ENCODE measurements around the gene FAM120A.

The FAM120A gene

DNA sequence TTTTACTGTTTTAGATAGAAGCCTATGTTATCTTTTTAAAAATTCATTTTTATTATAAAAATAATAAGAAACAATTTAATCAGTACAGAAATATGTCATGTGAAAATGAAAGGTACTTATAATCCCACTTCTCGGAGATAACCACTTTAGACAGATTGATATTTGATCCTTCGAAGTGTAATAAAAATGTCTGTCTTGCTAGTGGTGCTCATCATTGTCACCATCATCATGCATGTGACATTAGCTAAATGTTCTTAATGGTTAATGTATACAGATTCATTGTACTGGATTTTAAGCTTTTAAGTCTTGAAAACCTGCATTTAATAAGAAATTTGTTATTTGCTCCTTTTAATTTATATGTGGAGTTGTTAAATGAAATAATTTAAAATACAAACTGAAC lies 32.0 kb downstream of the FAM120A start:
- Histone ChIP-seq H4K20me1 (ENCODE audit: insufficient read depth) (0 out of 2 replicates have a peak, but pooled peaks cover 2% of the 10 kb centered on the region), H3K27ac (no peak overlapping the region), H3K36me3 (ENCODE audit: insufficient read depth) (no peaks in the 10 kb centered on the region), H3K27me3 (ENCODE audit: insufficient read depth, low read depth) (no peaks in the 10 kb centered on the region), H3K4me1 (ENCODE audit: low read depth, poor library complexity, severe bottlenecking) (peaks cover 19% of the 10 kb centered on the region), H3K79me2 (ENCODE audit: insufficient read depth, low read depth) (peaks cover 54% of the 10 kb centered on the region; the same call in 1 of the 2 replicates), H2AFZ (ENCODE audit: low read depth) (no peak overlapping the region), H3K4me3 (IDR thresholded peaks at IDR 0.05; ENCODE audit: insufficient read depth, low read depth, low read length) (no peak overlapping the region), H3K4me2 (no peak overlapping the region), H3K9ac (no peak overlapping the region)
- TF ChIP-seq, protein P1, sequence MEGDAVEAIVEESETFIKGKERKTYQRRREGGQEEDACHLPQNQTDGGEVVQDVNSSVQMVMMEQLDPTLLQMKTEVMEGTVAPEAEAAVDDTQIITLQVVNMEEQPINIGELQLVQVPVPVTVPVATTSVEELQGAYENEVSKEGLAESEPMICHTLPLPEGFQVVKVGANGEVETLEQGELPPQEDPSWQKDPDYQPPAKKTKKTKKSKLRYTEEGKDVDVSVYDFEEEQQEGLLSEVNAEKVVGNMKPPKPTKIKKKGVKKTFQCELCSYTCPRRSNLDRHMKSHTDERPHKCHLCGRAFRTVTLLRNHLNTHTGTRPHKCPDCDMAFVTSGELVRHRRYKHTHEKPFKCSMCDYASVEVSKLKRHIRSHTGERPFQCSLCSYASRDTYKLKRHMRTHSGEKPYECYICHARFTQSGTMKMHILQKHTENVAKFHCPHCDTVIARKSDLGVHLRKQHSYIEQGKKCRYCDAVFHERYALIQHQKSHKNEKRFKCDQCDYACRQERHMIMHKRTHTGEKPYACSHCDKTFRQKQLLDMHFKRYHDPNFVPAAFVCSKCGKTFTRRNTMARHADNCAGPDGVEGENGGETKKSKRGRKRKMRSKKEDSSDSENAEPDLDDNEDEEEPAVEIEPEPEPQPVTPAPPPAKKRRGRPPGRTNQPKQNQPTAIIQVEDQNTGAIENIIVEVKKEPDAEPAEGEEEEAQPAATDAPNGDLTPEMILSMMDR (conservative IDR thresholded peaks at IDR 0.05; ENCODE audit: low read depth, low read length) = no peak

DNA sequence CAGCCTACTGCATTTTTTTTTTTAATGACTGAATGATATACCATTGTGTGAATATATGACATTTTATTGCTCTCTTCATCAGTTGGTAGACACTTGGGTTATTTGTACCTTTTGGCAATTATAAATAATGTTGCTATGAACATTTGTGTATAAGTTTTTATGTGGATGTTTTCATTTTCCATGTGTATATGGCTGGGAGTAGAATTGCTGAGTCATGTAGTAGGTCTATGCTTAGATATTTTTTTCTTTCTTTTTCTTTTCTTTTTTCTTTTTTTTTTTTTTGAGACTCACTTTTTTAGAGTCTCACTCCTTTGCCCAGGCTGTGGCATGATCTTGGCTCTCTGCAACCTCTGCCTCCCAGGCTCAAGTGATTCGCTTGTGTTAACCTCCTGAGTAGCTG lies 34.8 kb downstream of the FAM120A start:
- peak overlapping the region; percentile 2; the same call in 1 of the 2 replicates for H3K4me2 ChIP-seq
- peaks cover 59% of the 10 kb centered on the region; the same call in 1 of the 2 replicates for H3K79me2 ChIP-seq (ENCODE audit: insufficient read depth, low read depth)
- 0 out of 2 replicates have a peak, but pooled peaks cover 2% of the 10 kb centered on the region for H4K20me1 ChIP-seq (ENCODE audit: insufficient read depth)
- H3K27ac ChIP-seq = peak overlapping the region; percentile 15; the same call in 1 of the 2 replicates
- H3K4me3 ChIP-seq (IDR thresholded peaks at IDR 0.05; ENCODE audit: insufficient read depth, low read depth, low read length) = no peak overlapping the region
- peaks cover 19% of the 10 kb centered on the region for H3K4me1 ChIP-seq (ENCODE audit: low read depth, poor library complexity, severe bottlenecking)
- no peaks in the 10 kb centered on the region for H3K36me3 ChIP-seq (ENCODE audit: insufficient read depth)
- H3K27me3 ChIP-seq (ENCODE audit: insufficient read depth, low read depth) = no peaks in the 10 kb centered on the region
- no peak overlapping the region for H3K9ac ChIP-seq
- TF ChIP-seq, protein P1 (conservative IDR thresholded peaks at IDR 0.05; ENCODE audit: low read depth, low read length) = no peak
- no peak overlapping the region for H2AFZ ChIP-seq (ENCODE audit: low read depth)

DNA sequence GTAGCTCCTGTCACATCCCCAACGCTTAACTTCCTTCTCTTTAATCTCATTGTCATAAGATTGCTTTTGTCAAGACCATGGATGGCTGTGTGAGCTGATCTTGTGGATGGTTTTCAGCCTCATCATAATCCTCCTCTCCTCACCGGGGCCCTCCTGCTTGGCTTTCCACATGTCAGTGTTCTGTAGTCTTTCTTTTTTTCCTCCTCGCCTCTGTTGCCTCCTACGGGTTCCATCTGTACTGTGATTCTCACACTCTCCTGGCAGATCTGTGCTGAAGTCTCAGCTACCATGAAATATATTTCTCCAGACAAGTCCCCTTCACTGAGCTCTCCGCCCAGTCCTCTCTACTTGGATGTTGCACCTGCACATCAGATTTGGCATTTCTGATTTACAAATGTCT lies 36.8 kb downstream of the FAM120A start:
- Histone ChIP-seq H3K9ac (no peak overlapping the region), H3K4me3 (IDR thresholded peaks at IDR 0.05; ENCODE audit: insufficient read depth, low read depth, low read length) (no peak overlapping the region), H3K4me1 (ENCODE audit: low read depth, poor library complexity, severe bottlenecking) (peaks cover 19% of the 10 kb centered on the region), H3K79me2 (ENCODE audit: insufficient read depth, low read depth) (peaks cover 58% of the 10 kb centered on the region; the same call in 1 of the 2 replicates), H3K36me3 (ENCODE audit: insufficient read depth) (no peaks in the 10 kb centered on the region), H3K27me3 (ENCODE audit: insufficient read depth, low read depth) (no peaks in the 10 kb centered on the region), H4K20me1 (ENCODE audit: insufficient read depth) (0 out of 2 replicates have a peak, but pooled peaks cover 2% of the 10 kb centered on the region), H3K27ac (no peak overlapping the region), H3K4me2 (no peak overlapping the region), H2AFZ (ENCODE audit: low read depth) (no peak overlapping the region)
- TF ChIP-seq, protein P1 (conservative IDR thresholded peaks at IDR 0.05; ENCODE audit: low read depth, low read length) = no peak

DNA sequence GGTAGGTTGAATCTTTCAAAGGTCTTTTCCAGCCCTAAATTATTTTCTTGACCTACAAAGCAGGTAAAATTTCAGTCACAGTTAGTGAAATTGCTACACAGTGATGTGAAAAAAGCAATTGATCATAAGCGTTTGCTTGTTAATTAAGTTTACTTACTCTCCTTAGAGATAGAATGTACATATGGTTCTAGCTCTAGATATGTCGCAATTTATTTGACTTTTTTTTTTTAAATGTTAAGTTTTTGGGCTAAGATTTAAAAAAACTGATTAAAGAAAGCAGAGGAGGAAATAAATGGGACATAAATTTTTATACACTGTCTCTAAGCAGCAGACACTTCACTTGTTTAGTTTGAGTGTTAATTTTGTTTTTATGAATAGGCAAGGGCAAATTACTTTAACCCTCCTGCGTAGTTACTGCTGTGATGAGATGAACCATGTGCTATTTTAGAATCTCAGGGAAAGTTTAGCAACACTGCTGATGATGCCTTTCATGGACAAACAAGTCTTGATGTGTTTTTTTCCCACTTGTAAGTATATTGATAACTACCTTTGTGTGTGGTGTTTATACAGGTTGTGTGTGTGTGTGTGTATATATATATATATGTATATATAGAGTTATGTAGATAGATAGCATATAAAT lies 40.2 kb downstream of the FAM120A start:
- TF ChIP-seq, protein P1 (conservative IDR thresholded peaks at IDR 0.05; ENCODE audit: low read depth, low read length) = no peak
- H3K4me3 ChIP-seq (IDR thresholded peaks at IDR 0.05; ENCODE audit: insufficient read depth, low read depth, low read length) = no peak overlapping the region
- 0 out of 2 replicates have a peak, but pooled peaks cover 2% of the 10 kb centered on the region for H4K20me1 ChIP-seq (ENCODE audit: insufficient read depth)
- no peak overlapping the region for H2AFZ ChIP-seq (ENCODE audit: low read depth)
- H3K9ac ChIP-seq = no peak overlapping the region
- H3K4me2 ChIP-seq = no peak overlapping the region
- no peaks in the 10 kb centered on the region for H3K4me1 ChIP-seq (ENCODE audit: low read depth, poor library complexity, severe bottlenecking)
- H3K36me3 ChIP-seq (ENCODE audit: insufficient read depth) = no peaks in the 10 kb centered on the region
- peaks cover 39% of the 10 kb centered on the region; the same call in 1 of the 2 replicates for H3K79me2 ChIP-seq (ENCODE audit: insufficient read depth, low read depth)
- no peak overlapping the region for H3K27ac ChIP-seq
- no peaks in the 10 kb centered on the region for H3K27me3 ChIP-seq (ENCODE audit: insufficient read depth, low read depth)

Data from KMS-11 (cell line).